ENCODE measurements around the gene FAM234B.
"Not testable (repeated sequence)": the region's sequence is repeated elsewhere in the genome, so short reads cannot be mapped to it uniquely, and the experiment has no call there.

FAM234B gene

DNA sequence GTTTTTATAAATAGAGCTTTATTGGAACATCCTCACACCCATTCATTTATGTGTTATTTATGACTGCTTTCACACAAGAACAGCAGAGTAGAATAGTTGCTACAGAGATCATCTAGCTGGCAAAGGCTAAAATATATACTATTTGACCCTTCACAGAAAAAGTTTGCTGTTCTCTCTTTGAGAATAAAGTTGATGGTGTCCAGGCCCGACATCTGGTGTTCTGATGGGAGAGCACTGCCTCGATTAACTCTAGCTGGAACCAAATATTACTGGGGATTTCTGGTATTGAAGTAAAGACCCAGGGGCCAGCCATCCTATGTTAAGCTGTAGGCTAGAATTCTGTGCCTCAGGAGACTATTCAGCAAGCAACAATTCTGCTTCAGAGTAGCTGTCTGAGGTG, 21.8 kb downstream of the FAM234B start:
- DNase-seq, result no peak

- no peak for DNase-seq
Measured at GRCh38 chr12:13066459-13066858, 22.3 kb downstream of the FAM234B start.

DNA sequence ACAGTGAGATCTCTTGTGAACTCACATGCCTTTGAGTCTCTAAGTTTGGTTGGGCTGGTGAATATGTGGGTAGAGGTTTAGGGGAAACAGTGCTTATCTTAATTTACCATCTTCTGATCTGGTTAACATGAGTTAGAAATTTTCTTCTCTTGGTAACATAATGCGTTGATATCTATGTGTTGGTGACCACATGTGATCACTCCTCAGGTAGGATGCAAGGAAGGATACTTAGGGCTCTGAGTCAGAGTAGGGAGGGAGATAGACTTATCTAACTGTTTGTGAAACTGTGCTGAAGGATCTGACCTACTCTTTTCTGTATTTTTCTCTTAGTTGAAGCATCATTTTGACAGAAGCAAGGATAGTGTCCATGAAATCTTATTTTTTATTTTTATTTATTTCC, 23.1 kb downstream of the FAM234B start:
- no peak for DNase-seq

DNA sequence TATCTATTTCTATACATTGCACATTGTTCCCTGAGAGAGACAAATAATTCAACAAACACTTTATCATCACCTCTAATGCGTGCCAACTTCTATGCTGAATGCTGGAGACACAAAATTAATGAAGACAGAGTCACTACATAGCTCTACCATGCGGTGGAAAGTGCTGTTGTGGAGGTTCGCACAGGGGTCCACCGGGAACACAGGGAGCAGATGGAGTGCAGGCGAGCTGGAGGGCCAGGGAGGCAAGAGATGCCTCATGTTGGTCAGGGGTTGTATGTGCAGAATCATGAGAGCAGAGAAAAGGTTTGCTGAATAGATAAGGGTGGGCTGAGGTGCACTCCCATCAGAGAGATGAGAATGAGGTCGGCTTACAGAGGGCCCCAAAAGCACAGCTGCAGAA, 25.2 kb downstream of the FAM234B start:
- DNase-seq, result no peak

GRCh38 chr12:13071305-13072280, 27.4 kb downstream of the FAM234B start:
- no peak for DNase-seq

GRCh38 chr12:13073173-13073572, 29.0 kb downstream of the FAM234B start:
- DNase-seq, result no peak

GRCh38 chr12:13074396-13075117, 30.4 kb downstream of the FAM234B start:
- DNase-seq, result no peak

DNA sequence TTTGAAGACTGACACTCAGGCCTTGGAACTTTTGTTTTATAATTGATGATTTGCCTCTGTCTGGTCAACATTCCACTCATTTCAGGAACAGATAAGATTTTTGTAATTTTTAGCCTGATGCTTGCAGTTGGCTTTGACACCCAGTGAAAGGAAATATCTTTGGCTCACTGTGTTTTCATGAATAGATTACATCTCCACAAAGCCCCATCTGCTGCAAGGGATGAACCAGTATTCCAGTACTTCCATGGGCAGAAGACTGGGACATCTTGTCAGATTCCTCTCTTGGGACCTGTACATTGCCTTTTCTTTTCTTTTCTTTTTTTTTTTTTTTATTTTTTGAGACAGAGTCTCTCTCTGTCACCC, 30.9 kb downstream of the FAM234B start:
- no peak for DNase-seq

DNA sequence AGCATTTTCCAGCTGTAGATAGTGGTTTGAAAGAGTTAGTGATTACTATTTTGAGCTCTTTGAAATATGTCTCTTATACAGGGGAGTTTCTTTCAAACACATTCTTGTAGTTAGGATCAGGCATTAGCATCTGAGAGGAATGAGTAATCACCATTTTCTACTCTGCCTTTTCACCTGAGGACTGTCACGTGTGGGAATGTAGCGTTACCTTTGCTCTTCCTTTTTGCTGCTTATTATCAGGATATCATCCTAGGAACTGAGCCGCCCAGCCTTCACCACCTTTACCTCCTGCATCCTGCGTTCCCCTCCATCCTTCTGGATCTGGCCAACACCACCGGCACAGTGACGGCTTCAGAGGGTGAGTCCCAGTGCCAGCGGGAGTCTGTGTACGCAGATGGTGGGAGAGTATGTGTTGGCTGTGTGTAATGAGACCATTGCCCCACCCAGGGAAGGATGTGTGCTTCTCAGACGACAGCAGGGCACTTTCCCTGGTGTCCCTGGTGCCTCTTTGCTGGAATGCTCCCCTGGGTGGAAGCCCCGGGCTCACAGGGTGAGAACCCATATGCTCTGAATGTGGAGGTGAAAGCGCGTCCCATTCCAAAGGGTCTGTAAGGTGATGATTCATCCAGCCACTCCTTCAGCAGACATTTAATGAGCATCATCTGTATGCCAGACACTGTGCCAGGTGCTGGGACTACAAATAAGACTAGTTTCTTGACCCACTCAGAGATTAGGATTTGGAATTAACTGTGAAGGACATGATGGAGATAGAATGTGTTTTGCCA, 31.8 kb downstream of the FAM234B start:
- DNase-seq, result no peak

- no peak for DNase-seq
Measured at GRCh38 chr12:13079440-13079906, 35.3 kb downstream of the FAM234B start.

DNA sequence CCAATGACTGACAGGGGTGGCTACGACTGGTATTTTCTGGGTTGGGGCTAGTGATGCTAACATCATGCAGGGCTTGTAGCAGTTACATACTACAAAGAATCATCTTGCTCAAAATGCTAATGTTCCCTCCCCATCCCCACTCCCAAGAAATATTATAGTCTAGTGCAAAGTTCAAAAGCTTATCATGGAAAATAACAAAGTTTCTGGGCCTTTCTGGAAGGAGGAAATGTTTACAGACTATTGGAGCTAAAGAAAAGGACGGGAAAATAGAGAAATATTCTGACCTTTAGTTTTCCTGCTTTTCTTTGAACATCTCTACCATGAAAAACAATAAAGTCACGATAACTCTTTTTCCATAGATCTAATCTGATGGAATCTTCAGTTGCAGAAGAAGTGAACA, 36.1 kb downstream of the FAM234B start:
- DNase-seq, result no peak

- no peak for DNase-seq
Measured at GRCh38 chr12:13082861-13083260, 38.7 kb downstream of the FAM234B start.

DNA sequence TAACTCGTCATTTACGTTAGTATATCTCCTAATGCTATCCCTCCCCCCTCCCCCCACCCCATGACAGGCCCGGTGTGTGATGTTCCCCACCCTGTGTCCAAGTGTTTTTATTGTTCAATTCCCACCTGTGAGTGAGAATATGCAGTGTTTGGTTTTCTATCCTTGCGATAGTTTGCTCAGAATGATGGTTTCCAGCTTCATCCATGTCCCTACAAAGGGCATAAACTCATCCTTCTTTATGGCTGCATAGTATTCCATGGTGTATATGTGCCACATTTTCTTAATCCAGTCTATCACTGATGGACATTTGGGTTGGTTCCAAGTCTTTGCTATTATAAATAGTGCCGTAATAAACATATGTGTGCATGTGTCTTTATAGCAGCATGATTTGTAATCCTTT, 39.5 kb downstream of the FAM234B start:
- DNase-seq, result not testable (repeated sequence)

DNA sequence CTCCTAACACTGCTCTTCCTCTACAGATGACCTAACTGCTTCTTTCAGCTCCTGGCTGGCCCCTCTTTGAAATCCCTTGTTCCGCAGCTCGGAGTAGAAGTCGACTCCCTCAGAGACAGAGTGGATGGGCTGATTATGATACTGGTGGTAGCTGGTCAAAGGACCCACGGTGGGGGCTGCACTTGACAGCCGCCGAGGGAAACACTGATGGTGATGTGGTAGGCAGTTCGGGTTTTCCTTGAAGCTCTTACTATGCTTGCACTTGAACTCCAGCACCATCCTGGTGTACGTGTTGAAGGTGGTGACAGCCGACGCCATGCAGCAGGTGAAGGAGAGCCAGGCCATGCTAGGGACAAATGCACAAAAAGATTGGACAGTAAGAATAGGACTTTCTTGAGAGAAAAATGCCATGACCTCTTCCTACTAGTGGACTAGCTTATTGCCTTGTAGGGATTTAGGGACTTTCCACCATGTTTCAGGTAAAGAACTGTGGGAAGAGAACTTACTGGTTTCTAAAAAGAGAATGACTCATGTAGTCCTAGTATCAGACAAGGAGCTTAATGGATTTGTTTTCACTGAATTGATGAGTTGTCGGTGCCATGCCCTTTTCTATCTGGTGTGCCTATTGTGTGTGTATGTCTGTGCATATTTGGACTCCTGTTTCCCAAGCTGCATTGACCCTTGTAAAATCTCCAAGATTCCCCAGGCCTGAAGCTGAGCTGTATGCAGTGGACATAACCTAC, 40.9 kb downstream of the FAM234B start:
- DNase-seq, result no peak

GRCh38 chr12:13085968-13086686, 41.9 kb downstream of the FAM234B start:
- DNase-seq, result no peak

DNA sequence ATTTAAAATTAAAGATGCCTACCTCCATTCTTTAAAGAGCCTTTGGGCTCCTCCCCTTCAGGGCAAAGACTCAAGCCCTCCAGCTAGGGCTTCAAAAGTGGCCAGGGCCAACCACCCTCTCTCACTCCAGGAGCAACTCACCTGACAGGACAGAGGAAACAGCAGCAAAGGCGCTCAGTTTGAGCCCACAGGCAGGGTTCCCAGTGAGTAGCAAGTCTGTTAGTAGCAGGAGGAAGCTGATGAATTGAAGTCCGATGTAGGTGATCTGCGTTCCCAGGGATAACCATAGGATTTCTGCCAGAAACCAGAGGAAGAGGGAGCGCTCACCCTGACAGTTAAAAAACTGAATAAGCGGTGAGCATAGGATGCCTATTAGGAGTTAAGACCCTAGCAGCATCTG, 43.6 kb downstream of the FAM234B start:
- DNase-seq, result no peak

GRCh38 chr12:13088496-13088895, 44.3 kb downstream of the FAM234B start:
- no peak for DNase-seq

DNA sequence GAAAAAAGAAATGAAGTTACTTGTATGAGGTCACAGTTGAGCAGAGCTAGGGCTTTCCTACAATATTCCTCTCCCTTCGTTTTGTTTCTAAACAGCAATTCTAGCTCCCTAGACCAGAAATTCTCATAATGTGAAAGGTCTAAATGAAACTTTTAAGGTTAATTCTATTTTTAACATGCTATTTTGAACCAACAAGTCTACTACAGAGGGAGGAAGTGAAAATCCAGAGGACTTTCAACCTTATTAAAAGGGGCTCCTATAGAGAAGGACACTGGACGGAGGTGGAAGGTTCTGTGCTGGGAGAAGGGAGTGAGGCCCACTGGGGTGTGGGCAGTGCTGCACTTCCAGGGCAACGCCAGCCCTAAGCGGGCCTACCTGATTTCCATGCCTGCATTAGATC, 45.9 kb downstream of the FAM234B start:
- no peak for DNase-seq

DNA sequence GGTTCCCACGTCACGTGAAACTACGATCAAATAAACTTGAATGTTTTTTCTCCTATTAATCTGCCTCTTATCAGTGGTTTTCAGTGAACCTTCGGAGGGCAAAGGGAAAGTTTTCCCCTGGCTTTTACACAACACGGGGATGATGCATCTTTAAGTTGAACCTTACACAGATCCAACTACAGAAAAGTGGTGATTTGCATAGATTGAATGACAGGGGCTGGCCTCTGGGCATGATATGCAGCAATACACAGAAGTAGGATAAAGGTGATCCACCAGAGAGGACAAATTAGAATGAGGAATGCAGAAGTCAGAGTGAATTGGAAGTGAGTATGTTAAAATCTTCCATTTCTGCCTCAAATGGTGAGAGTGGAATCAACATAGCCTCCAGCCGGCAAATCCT, 47.7 kb downstream of the FAM234B start:
- DNase-seq, result no peak

DNA sequence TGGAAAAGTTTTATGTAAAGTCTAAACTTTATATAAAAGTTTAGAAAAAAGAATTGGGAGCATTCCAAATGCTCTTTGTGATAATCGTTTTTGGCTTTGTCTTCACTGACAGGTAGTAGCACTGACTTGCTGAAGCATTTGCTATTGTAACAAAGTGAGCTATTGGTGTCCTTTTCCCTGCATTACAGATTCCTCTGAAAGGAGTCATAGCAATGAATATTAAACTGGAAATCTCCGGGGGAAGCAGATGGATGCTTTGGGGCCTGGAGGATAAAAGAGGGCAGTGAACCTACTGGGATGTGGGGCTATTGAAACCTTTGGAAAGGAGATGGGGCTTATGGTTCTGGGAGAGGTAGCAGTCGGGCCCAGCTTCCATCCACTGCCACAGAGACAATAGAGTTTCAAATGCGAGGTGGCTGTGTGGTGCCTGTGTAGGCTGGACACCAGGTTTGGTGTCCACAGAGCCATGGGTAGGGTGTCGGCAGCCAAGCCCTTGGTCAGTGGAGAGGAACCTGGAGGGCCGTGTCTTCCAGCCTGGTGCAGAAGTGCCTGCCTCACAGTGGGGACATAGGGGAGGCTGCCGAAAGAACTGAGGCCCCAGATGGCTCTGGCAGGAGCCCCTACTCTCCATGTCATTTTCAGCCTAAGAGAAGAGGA, 49.1 kb downstream of the FAM234B start:
- no peak for DNase-seq

- no peak for DNase-seq
Measured at GRCh38 chr12:13093848-13094220, 49.7 kb downstream of the FAM234B start.
